ENCODE measurements around the gene RHO.
"Not testable (repeated sequence)": the region's sequence is repeated elsewhere in the genome, so short reads cannot be mapped to it uniquely, and the experiment has no call there.

RHO gene

GRCh38 chr3:129485721-129486663 is 42.4 kb upstream of the RHO start:
- Histone ChIP-seq H2BK15ac (replicated peaks; ENCODE audit: low read depth) (no peak overlapping the region), H2AK5ac (ENCODE audit: low read length) (no peak overlapping the region), H3K79me1 (ENCODE audit: low read length) (no peaks in the 10 kb centered on the region), H3K18ac (ENCODE audit: low read length) (no peak overlapping the region), H3K27ac (ENCODE audit: low read depth, low read length) (no peak overlapping the region), H2BK5ac (ENCODE audit: low read length) (no peak overlapping the region), H3K36me3 (ENCODE audit: control insufficient read depth, insufficient read depth, low read length) (peaks cover 1% of the 10 kb centered on the region), H3K56ac (ENCODE audit: low read length) (peak overlapping the region; percentile 44), H2BK120ac (ENCODE audit: low read depth, low read length) (no peak overlapping the region), H4K5ac (ENCODE audit: low read length) (no peak overlapping the region), H3K27me3 (ENCODE audit: insufficient read depth, low read length, poor library complexity) (no peaks in the 10 kb centered on the region), H3K23ac (ENCODE audit: low read length) (no peak overlapping the region), H3K4ac (ENCODE audit: low read depth, low read length) (no peak overlapping the region), H3K79me2 (ENCODE audit: control insufficient read depth, insufficient read depth, low read length) (no peaks in the 10 kb centered on the region), H4K8ac (ENCODE audit: low read depth, low read length) (no peak overlapping the region), H3K4me2 (ENCODE audit: low read length) (no peak overlapping the region), H3K4me3 (ENCODE audit: low read length) (no peak overlapping the region), H3K4me1 (ENCODE audit: control insufficient read depth, low read depth, low read length) (peaks cover 5% of the 10 kb centered on the region), H3K9ac (ENCODE audit: low read length) (peak overlapping the region; percentile 22)
- no CpG with 5 or more reads among the region's 11 CpGs for WGBS (ENCODE audit: extremely low coverage, insufficient coverage, low lambda C conversion rate)
- peak; percentile 56 for DNase-seq

- Histone ChIP-seq H3K4ac (ENCODE audit: low read depth, low read length) (peak overlapping the region; percentile 43), H2BK15ac (replicated peaks; ENCODE audit: low read depth) (no peak overlapping the region), H3K4me2 (ENCODE audit: low read length) (no peak overlapping the region), H3K36me3 (ENCODE audit: control insufficient read depth, insufficient read depth, low read length) (peaks cover 1% of the 10 kb centered on the region), H3K18ac (ENCODE audit: low read length) (no peak overlapping the region), H3K27me3 (ENCODE audit: insufficient read depth, low read length, poor library complexity) (no peaks in the 10 kb centered on the region), H3K56ac (ENCODE audit: low read length) (peak overlapping the region; percentile 44), H3K23ac (ENCODE audit: low read length) (peak overlapping the region; percentile 3), H3K79me2 (ENCODE audit: control insufficient read depth, insufficient read depth, low read length) (no peaks in the 10 kb centered on the region), H3K79me1 (ENCODE audit: low read length) (no peaks in the 10 kb centered on the region), H2BK5ac (ENCODE audit: low read length) (no peak overlapping the region), H4K8ac (ENCODE audit: low read depth, low read length) (no peak overlapping the region), H3K4me3 (ENCODE audit: low read length) (no peak overlapping the region), H3K27ac (ENCODE audit: low read depth, low read length) (peak overlapping the region; percentile 18), H3K9ac (ENCODE audit: low read length) (peak overlapping the region; percentile 22), H2AK5ac (ENCODE audit: low read length) (no peak overlapping the region), H3K4me1 (ENCODE audit: control insufficient read depth, low read depth, low read length) (peaks cover 5% of the 10 kb centered on the region), H2BK120ac (ENCODE audit: low read depth, low read length) (no peak overlapping the region), H4K5ac (ENCODE audit: low read length) (no peak overlapping the region)
- no peak for DNase-seq
- no CpG with 5 or more reads among the region's 2 CpGs for WGBS (ENCODE audit: extremely low coverage, insufficient coverage, low lambda C conversion rate)
These were observed 41.8 kb upstream of the RHO start for GRCh38 chr3:129486664-129487035.

- WGBS (ENCODE audit: extremely low coverage, insufficient coverage, low lambda C conversion rate): no CpG with 5 or more reads among the region's 13 CpGs
- no peaks in the 10 kb centered on the region for H3K79me2 ChIP-seq (ENCODE audit: control insufficient read depth, insufficient read depth, low read length)
- H2AK5ac ChIP-seq (ENCODE audit: low read length): no peak overlapping the region
These were observed 41.1 kb upstream of the RHO start for GRCh38 chr3:129487183-129487867.

DNA sequence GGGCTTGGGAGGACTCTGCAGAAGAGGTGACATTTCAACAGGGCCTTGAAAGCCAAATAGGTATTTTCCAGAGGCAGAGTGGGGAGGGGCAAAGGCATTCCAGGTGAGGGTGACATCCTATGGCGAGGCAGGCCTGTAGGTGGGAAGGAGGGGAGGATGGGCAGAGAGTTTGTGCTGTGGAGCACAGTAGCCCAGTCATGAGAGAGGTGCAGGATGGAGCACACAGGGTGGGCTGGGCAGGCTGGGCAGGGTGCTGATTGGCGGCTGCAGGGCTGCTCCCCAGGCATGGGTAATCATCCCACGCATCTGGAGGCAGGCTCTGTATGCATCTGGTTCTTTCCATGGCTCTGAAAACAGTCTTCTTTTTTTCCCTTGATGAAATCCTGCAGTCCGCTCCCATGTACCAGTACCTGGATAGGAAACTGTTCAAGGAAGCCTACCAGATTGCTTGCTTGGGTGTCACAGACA is 40.5 kb upstream of the RHO start:
- not testable (repeated sequence) for H3K9ac ChIP-seq (ENCODE audit: low read length); H2BK5ac ChIP-seq (ENCODE audit: low read length); H3K36me3 ChIP-seq (ENCODE audit: control insufficient read depth, insufficient read depth, low read length); H2AK5ac ChIP-seq (ENCODE audit: low read length); H4K5ac ChIP-seq (ENCODE audit: low read length); H3K27ac ChIP-seq (ENCODE audit: low read depth, low read length); H3K4me2 ChIP-seq (ENCODE audit: low read length); H3K79me2 ChIP-seq (ENCODE audit: control insufficient read depth, insufficient read depth, low read length); H2BK15ac ChIP-seq (replicated peaks; ENCODE audit: low read depth); H2BK120ac ChIP-seq (ENCODE audit: low read depth, low read length); H4K8ac ChIP-seq (ENCODE audit: low read depth, low read length); H3K4me3 ChIP-seq (ENCODE audit: low read length); H3K23ac ChIP-seq (ENCODE audit: low read length); H3K4ac ChIP-seq (ENCODE audit: low read depth, low read length); H3K18ac ChIP-seq (ENCODE audit: low read length); H3K27me3 ChIP-seq (ENCODE audit: insufficient read depth, low read length, poor library complexity); H3K79me1 ChIP-seq (ENCODE audit: low read length); H3K4me1 ChIP-seq (ENCODE audit: control insufficient read depth, low read depth, low read length)
- H3K56ac ChIP-seq (ENCODE audit: low read length): peak overlapping the region; percentile 31
- DNase-seq: peak; percentile 47
- no CpG with 5 or more reads among the region's 4 CpGs for WGBS (ENCODE audit: extremely low coverage, insufficient coverage, low lambda C conversion rate)

More at GRCh38 chr3:129487183-129487867, 41.1 kb upstream of the RHO start:
- no peak for DNase-seq
- Histone ChIP-seq H3K23ac (ENCODE audit: low read length) (peak overlapping the region; percentile 3), H3K4me3 (ENCODE audit: low read length) (no peak overlapping the region), H4K8ac (ENCODE audit: low read depth, low read length) (no peak overlapping the region), H2BK5ac (ENCODE audit: low read length) (no peak overlapping the region), H3K56ac (ENCODE audit: low read length) (no peak overlapping the region), H3K27me3 (ENCODE audit: insufficient read depth, low read length, poor library complexity) (no peaks in the 10 kb centered on the region), H2BK15ac (replicated peaks; ENCODE audit: low read depth) (no peak overlapping the region), H3K27ac (ENCODE audit: low read depth, low read length) (no peak overlapping the region), H3K36me3 (ENCODE audit: control insufficient read depth, insufficient read depth, low read length) (no peaks in the 10 kb centered on the region), H3K9ac (ENCODE audit: low read length) (no peak overlapping the region), H3K79me1 (ENCODE audit: low read length) (no peaks in the 10 kb centered on the region), H4K5ac (ENCODE audit: low read length) (no peak overlapping the region), H3K18ac (ENCODE audit: low read length) (no peak overlapping the region), H3K4me2 (ENCODE audit: low read length) (no peak overlapping the region), H3K4ac (ENCODE audit: low read depth, low read length) (no peak overlapping the region), H3K4me1 (ENCODE audit: control insufficient read depth, low read depth, low read length) (peaks cover 4% of the 10 kb centered on the region), H2BK120ac (ENCODE audit: low read depth, low read length) (no peak overlapping the region)

GRCh38 chr3:129489258-129489657 is 39.2 kb upstream of the RHO start:
- not testable (repeated sequence) for H3K79me1 ChIP-seq (ENCODE audit: low read length); H4K8ac ChIP-seq (ENCODE audit: low read depth, low read length); H3K4me3 ChIP-seq (ENCODE audit: low read length); H3K4ac ChIP-seq (ENCODE audit: low read depth, low read length); H3K4me1 ChIP-seq (ENCODE audit: control insufficient read depth, low read depth, low read length); H3K9ac ChIP-seq (ENCODE audit: low read length); H3K56ac ChIP-seq (ENCODE audit: low read length); H3K27ac ChIP-seq (ENCODE audit: low read depth, low read length); H3K79me2 ChIP-seq (ENCODE audit: control insufficient read depth, insufficient read depth, low read length); H2BK15ac ChIP-seq (replicated peaks; ENCODE audit: low read depth); DNase-seq; H2BK120ac ChIP-seq (ENCODE audit: low read depth, low read length); H3K36me3 ChIP-seq (ENCODE audit: control insufficient read depth, insufficient read depth, low read length); H3K27me3 ChIP-seq (ENCODE audit: insufficient read depth, low read length, poor library complexity); H2BK5ac ChIP-seq (ENCODE audit: low read length); H3K23ac ChIP-seq (ENCODE audit: low read length); H3K4me2 ChIP-seq (ENCODE audit: low read length); H2AK5ac ChIP-seq (ENCODE audit: low read length); H3K18ac ChIP-seq (ENCODE audit: low read length); H4K5ac ChIP-seq (ENCODE audit: low read length)
- WGBS (ENCODE audit: extremely low coverage, insufficient coverage, low lambda C conversion rate): no CpG with 5 or more reads among the region's 10 CpGs
